ENCODE measurements around the gene SRRD. TPM values are rescaled to one million over a fixed set of nuclear protein-coding genes. Genes with fewer than 3 reads are reported as not detected.

The SRRD gene
- total RNA-seq, 6 experiments from 2014 or later = 11.4 to 15.2 (median 11.8) TPM

- H3K36me3 ChIP-seq = peaks cover 0 to 19% (median 7%) of the 10 kb centered on the region in 4 donors
- TF ChIP-seq POLR2A (IDR thresholded peaks at IDR 0.05) = no peak
- TF ChIP-seq, protein P1, sequence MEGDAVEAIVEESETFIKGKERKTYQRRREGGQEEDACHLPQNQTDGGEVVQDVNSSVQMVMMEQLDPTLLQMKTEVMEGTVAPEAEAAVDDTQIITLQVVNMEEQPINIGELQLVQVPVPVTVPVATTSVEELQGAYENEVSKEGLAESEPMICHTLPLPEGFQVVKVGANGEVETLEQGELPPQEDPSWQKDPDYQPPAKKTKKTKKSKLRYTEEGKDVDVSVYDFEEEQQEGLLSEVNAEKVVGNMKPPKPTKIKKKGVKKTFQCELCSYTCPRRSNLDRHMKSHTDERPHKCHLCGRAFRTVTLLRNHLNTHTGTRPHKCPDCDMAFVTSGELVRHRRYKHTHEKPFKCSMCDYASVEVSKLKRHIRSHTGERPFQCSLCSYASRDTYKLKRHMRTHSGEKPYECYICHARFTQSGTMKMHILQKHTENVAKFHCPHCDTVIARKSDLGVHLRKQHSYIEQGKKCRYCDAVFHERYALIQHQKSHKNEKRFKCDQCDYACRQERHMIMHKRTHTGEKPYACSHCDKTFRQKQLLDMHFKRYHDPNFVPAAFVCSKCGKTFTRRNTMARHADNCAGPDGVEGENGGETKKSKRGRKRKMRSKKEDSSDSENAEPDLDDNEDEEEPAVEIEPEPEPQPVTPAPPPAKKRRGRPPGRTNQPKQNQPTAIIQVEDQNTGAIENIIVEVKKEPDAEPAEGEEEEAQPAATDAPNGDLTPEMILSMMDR (IDR thresholded peaks at IDR 0.05) = no peak
- no peak overlapping the region for H3K4me3 ChIP-seq
- intact Hi-C loops (cut with DNase I) = no loop called here
- no peaks in the 10 kb centered on the region for H3K9me3 ChIP-seq
- no CpG with 5 or more reads among the region's 5 CpGs for WGBS (ENCODE audit: insufficient coverage, low coverage, low lambda C conversion rate, missing lambda C conversion rate)
- no peaks in the 10 kb centered on the region for H3K4me1 ChIP-seq
- H3K27me3 ChIP-seq = no peaks in the 10 kb centered on the region
- no peak for ATAC-seq
- DNase-seq = no peak
- H3K27ac ChIP-seq = no peak overlapping the region
These were observed 35.3 kb upstream of the SRRD start for GRCh38 chr22:26448334-26448733.

- Histone ChIP-seq H3K27me3 (no peaks in the 10 kb centered on the region), H3K27ac (no peak overlapping the region), H3K36me3 (peaks cover 0 to 25% (median 10%) of the 10 kb centered on the region in 4 donors), H3K9me3 (no peaks in the 10 kb centered on the region), H3K4me1 (no peaks in the 10 kb centered on the region), H3K4me3 (no peak overlapping the region)
- ATAC-seq (peak in 1 of 4 donors; percentile 28), DNase-seq (no peak)
- WGBS (ENCODE audit: insufficient coverage, low coverage, low lambda C conversion rate, missing lambda C conversion rate) = no CpG with 5 or more reads among the region's 6 CpGs
- intact Hi-C loops (cut with DNase I) = no loop called here
- no peak for TF ChIP-seq POLR2A (IDR thresholded peaks at IDR 0.05)
- TF ChIP-seq, protein P1 (IDR thresholded peaks at IDR 0.05) = no peak
These were observed 34.7 kb upstream of the SRRD start for GRCh38 chr22:26448941-26449340.

DNA sequence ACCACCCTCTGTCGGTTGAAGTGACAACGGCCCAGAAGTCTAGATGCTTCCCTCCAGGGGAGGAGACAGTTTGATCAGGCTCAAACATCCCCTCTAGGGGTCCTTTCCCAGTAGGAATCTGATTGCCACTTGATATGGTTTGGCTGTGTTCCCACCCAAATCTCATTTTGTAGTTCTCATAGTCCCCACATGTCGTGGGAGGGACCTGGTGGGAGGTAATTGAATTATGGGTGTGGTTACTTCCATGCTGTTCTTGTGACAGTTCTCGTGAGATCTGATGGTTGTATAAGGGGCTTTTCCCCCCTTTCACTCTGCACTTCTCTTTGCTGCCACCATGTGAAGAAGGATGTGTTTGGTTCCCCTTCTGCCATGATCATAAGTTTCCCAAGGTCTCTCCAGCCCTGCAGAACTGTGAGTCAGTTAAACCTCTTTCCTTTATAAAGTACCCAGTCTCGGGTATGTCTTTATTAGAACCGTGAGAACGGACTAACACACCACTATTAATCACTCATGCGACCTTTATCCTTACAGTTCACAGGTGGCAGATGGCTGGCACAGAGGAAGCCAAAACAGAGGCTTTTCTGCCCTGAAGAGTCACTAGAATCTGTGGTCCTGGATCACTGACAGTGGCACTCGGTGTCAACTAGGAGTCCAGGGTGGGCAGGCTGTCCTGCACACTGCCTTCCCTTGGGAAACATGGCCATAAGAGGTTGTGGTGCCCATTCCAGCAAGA, 33.1 kb upstream of the SRRD start:
- Histone ChIP-seq H3K27ac (no peak overlapping the region), H3K36me3 (peaks cover 0 to 29% (median 10%) of the 10 kb centered on the region in 4 donors), H3K9me3 (no peaks in the 10 kb centered on the region), H3K27me3 (no peaks in the 10 kb centered on the region), H3K4me1 (no peaks in the 10 kb centered on the region), H3K4me3 (no peak overlapping the region)
- DNase-seq = no peak
- intact Hi-C loops (cut with DNase I) = no loop called here
- no peak for ATAC-seq
- TF ChIP-seq, protein P1 (IDR thresholded peaks at IDR 0.05) = no peak
- TF ChIP-seq POLR2A (IDR thresholded peaks at IDR 0.05) = no peak
- 60% methylated on average over 1 of the region's 9 CpGs for WGBS (ENCODE audit: insufficient coverage, low coverage, low lambda C conversion rate, missing lambda C conversion rate)

DNA sequence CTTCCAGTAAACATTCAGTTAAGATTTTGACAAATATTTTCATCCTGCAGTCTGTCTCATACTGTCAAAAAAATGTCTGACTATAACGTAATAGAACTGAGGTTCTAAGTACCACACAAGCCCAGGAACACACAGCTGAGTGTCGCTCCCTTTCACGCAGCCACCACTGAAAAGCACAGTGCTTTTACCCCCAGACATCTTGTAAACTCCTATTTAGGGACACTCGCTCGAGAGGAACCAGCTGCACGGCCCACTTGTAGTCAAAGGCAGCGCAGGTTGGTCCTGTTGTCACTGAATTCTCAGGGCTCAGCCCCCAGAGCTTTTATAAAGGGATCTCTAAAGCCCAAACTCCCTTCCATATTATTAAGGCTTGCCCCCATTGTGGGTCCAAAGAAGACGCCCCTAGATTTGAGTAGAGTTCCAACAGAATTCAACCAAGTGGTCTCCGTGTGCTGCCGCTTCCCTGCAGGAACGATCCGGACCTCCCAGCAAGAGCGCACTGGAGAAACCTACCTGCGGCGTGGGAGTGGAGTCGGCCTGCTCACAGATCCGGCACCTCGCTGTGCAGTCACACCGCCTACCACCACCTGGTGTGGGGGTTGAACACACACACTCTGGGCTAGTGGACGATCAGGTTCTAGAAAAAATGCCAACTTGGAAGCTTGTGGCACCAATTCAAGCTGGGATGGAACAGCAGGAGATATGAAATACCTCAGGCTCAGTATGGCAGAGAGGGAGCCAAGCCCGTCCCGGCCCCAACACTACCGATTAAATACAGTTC, 31.3 kb upstream of the SRRD start:
- no peak for DNase-seq

More for the DNA sequence above, 31.3 kb upstream of the SRRD start:
- Histone ChIP-seq H3K4me3 (no peak overlapping the region), H3K9me3 (no peaks in the 10 kb centered on the region), H3K4me1 (no peaks in the 10 kb centered on the region), H3K27ac (no peak overlapping the region), H3K36me3 (peaks cover 0 to 36% (median 11%) of the 10 kb centered on the region in 4 donors), H3K27me3 (no peaks in the 10 kb centered on the region)
- no peak for TF ChIP-seq POLR2A (IDR thresholded peaks at IDR 0.05)
- TF ChIP-seq, protein P1 (IDR thresholded peaks at IDR 0.05) = no peak
- intact Hi-C loops (cut with DNase I) = no loop called here
- WGBS (ENCODE audit: insufficient coverage, low coverage, low lambda C conversion rate, missing lambda C conversion rate) = 95% methylated on average over 16 of the region's 23 CpGs
- no peak for ATAC-seq
